ENCODE data around the gene FZD8. TPM values are rescaled to one million over a fixed set of nuclear protein-coding genes. Genes with fewer than 3 reads are reported as not detected.

Gene FZD8
- total RNA-seq, 1 donor from 2014 or later: 13.3 TPM

GRCh38 chr10:35667270-35667889 lies 25.3 kb upstream of the FZD8 start:
- no peaks in the 10 kb centered on the region for H3K4me1 ChIP-seq
- intact Hi-C loops (cut with DNase I): no loop called here
- DNase-seq (no peak), ATAC-seq (no peak)
- no peaks in the 10 kb centered on the region for H3K36me3 ChIP-seq
- H3K27me3 ChIP-seq (ENCODE audit: low read depth): no peaks in the 10 kb centered on the region
- H3K27ac ChIP-seq: no peak overlapping the region
- no peak for TF ChIP-seq CTCF (IDR thresholded peaks at IDR 0.05)
- no peaks in the 10 kb centered on the region for H3K9me3 ChIP-seq
- H3K4me3 ChIP-seq: no peak overlapping the region

- Histone ChIP-seq H3K36me3 (no peaks in the 10 kb centered on the region), H3K4me3 (no peak overlapping the region), H3K27ac (no peak overlapping the region), H3K4me1 (no peaks in the 10 kb centered on the region), H3K9me3 (no peaks in the 10 kb centered on the region), H3K27me3 (ENCODE audit: low read depth) (no peaks in the 10 kb centered on the region)
- intact Hi-C loops (cut with DNase I): no loop called here
- ATAC-seq (no peak), DNase-seq (no peak)
- TF ChIP-seq CTCF (IDR thresholded peaks at IDR 0.05): no peak
These were observed 19.1 kb upstream of the FZD8 start for GRCh38 chr10:35661236-35661635.

DNA sequence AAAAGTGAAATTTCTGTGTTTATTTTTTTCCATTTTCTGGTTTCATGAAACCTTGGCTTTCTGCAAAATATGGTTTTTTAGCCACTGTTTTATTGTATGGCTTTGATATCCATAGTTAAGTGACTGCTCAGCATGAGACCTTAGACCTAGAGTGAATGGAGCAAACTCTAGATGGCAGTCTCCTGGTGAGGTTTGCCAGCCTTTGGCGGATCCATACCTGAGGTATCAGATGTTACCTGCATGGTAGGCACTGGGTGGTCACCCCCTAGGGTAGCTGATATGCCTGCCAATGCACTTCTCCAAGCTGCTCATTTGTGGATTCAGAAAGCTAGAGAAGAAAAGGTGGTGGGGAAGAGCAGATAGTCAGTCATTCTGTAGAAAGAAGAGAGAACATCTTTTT lies 17.4 kb upstream of the FZD8 start:
- intact Hi-C loops (cut with DNase I): no loop called here
- no peak for TF ChIP-seq CTCF (IDR thresholded peaks at IDR 0.05)
- Histone ChIP-seq H3K4me1 (no peaks in the 10 kb centered on the region), H3K27ac (no peak overlapping the region), H3K9me3 (no peaks in the 10 kb centered on the region), H3K36me3 (no peaks in the 10 kb centered on the region), H3K27me3 (ENCODE audit: low read depth) (no peaks in the 10 kb centered on the region), H3K4me3 (no peak overlapping the region)
- no peak for DNase-seq
- ATAC-seq: no peak

- Histone ChIP-seq H3K27ac (no peak overlapping the region), H3K36me3 (no peaks in the 10 kb centered on the region), H3K4me3 (no peak overlapping the region), H3K27me3 (ENCODE audit: low read depth) (no peaks in the 10 kb centered on the region), H3K9me3 (no peaks in the 10 kb centered on the region), H3K4me1 (no peaks in the 10 kb centered on the region)
- ATAC-seq: no peak
- no peak for TF ChIP-seq CTCF (IDR thresholded peaks at IDR 0.05)
- no peak for DNase-seq
- intact Hi-C loops (cut with DNase I): no loop called here
These were observed 15.5 kb upstream of the FZD8 start for GRCh38 chr10:35657621-35658020.

GRCh38 chr10:35652824-35653223 lies 10.7 kb upstream of the FZD8 start:
- Histone ChIP-seq H3K4me1 (no peaks in the 10 kb centered on the region), H3K36me3 (no peaks in the 10 kb centered on the region), H3K9me3 (no peaks in the 10 kb centered on the region), H3K4me3 (no peak overlapping the region), H3K27ac (no peak overlapping the region), H3K27me3 (ENCODE audit: low read depth) (no peaks in the 10 kb centered on the region)
- TF ChIP-seq CTCF (IDR thresholded peaks at IDR 0.05): no peak
- no peak for ATAC-seq
- intact Hi-C loops (cut with DNase I): no loop called here
- no peak for DNase-seq
